KMS-11 (cell line): Measurements from ENCODE around the gene DPYSL3.

Experiments used
- H2AFZ ChIP-seq: fragments of 200-600 bp; sonication (generic); 2 replicates; pipeline ENCODE4 v1.6.1; 2016; ENCODE audit warnings: antibody characterized with exemption, mixed run types, low read depth
- H3K27ac ChIP-seq: fragments of 200-600 bp; sonication (generic); 2 replicates; pipeline ENCODE4 v1.6.1; 2016; ENCODE audit warnings: mild to moderate bottlenecking, mixed run types
- H3K27me3 ChIP-seq: fragments of 200-600 bp; sonication (generic); 2 replicates; pipeline ENCODE4 v1.6.1; 2017; ENCODE audit warnings: mild to moderate bottlenecking, low read depth, mixed run types, moderate library complexity; ENCODE audit not compliant: insufficient read depth
- H3K36me3 ChIP-seq: fragments of 200-600 bp; sonication (generic); 2 replicates; pipeline ENCODE4 v1.6.1; 2017; ENCODE audit warnings: mild to moderate bottlenecking, mixed run types; ENCODE audit not compliant: insufficient read depth
- H3K4me1 ChIP-seq: fragments of 200-600 bp; sonication (generic); 2 replicates; pipeline ENCODE4 v1.6.1; 2016; ENCODE audit warnings: mild to moderate bottlenecking, low read depth, mixed run types; ENCODE audit not compliant: poor library complexity, severe bottlenecking
- H3K4me2 ChIP-seq: fragments of 200-600 bp; sonication (generic); 2 replicates; pipeline ENCODE4 v1.7.0; 2016; ENCODE audit warnings: mild to moderate bottlenecking, mixed run types
- H3K4me3 ChIP-seq: fragments of 200-600 bp; sonication (generic); IDR thresholded peaks from 2 replicates; pipeline ENCODE4 v1.6.1; 2017; ENCODE audit warnings: low read depth, low read length, mixed read lengths; ENCODE audit not compliant: insufficient read depth
- H3K79me2 ChIP-seq: fragments of 200-600 bp; sonication (generic); 2 replicates; pipeline ENCODE4 v1.6.1; 2016; ENCODE audit warnings: low read depth, mixed run types; ENCODE audit not compliant: insufficient read depth
- H3K9ac ChIP-seq: fragments of 200-600 bp; sonication (generic); 2 replicates; pipeline ENCODE4 v1.6.1; 2016; ENCODE audit warnings: mild to moderate bottlenecking, mixed run types
- H4K20me1 ChIP-seq: fragments of 200-600 bp; sonication (generic); 2 replicates; pipeline ENCODE4 v1.6.1; 2016; ENCODE audit warnings: mild to moderate bottlenecking, mixed run types; ENCODE audit not compliant: insufficient read depth
- CTCF ChIP-seq: fragments of 200-600 bp; sonication (generic); conservative IDR thresholded peaks from 2 replicates; pipeline ENCODE4 v1.6.1; 2017; ENCODE audit warnings: low read depth, mild to moderate bottlenecking, antibody characterized with exemption, low read length, moderate library complexity, mixed read lengths

Gene DPYSL3

GRCh38 chr5:147403651-147404640, 105.9 kb downstream of the DPYSL3 start:
- Histone ChIP-seq H3K27ac (peak overlapping the region; percentile 99), H3K4me3 (no peak overlapping the region), H2AFZ (peak overlapping the region; percentile 55), H3K9ac (peak overlapping the region; percentile 76), H3K27me3 (no peaks in the 10 kb centered on the region), H3K4me2 (peak overlapping the region; percentile 60), H3K36me3 (no peaks in the 10 kb centered on the region), H4K20me1 (no peaks in the 10 kb centered on the region), H3K4me1 (peaks cover 70% of the 10 kb centered on the region), H3K79me2 (no peaks in the 10 kb centered on the region)
- TF ChIP-seq CTCF, result no peak; the same call in 1 of the 2 replicates

DNA sequence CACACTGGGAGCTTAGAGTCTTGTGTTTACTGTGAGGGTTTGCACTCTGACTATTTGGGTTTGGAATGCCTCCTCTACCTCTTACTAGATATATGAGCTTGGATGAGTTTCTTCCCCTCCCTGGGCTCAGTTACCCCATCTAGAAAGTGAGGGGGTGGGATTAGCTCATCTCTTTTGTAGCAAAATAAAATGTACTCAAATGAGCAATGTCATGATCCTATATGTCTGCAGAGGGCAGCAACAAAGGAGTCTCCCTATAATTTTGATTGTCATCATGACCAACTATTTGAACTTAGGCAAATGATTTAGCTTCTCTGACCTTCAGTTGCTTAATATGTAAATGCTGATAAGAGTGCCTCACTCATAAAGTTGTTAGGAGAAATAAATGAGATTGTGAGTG, 109.0 kb downstream of the DPYSL3 start:
- TF ChIP-seq CTCF, result no peak
- Histone ChIP-seq H3K27ac (no peak overlapping the region), H3K9ac (no peak overlapping the region), H3K79me2 (no peaks in the 10 kb centered on the region), H3K4me2 (no peak overlapping the region), H3K4me1 (peaks cover 39% of the 10 kb centered on the region), H3K27me3 (no peaks in the 10 kb centered on the region), H3K36me3 (no peaks in the 10 kb centered on the region), H2AFZ (no peak overlapping the region), H3K4me3 (no peak overlapping the region), H4K20me1 (no peaks in the 10 kb centered on the region)

GRCh38 chr5:147400126-147400809, 109.6 kb downstream of the DPYSL3 start:
- H3K4me1 ChIP-seq, result peaks cover 33% of the 10 kb centered on the region
- no peak overlapping the region for H3K9ac ChIP-seq
- H3K79me2 ChIP-seq, result no peaks in the 10 kb centered on the region
- no peak overlapping the region for H3K27ac ChIP-seq
- H3K36me3 ChIP-seq, result no peaks in the 10 kb centered on the region
- no peak for TF ChIP-seq CTCF
- no peaks in the 10 kb centered on the region for H3K27me3 ChIP-seq
- no peak overlapping the region for H3K4me3 ChIP-seq
- no peaks in the 10 kb centered on the region for H4K20me1 ChIP-seq
- H3K4me2 ChIP-seq, result no peak overlapping the region
- H2AFZ ChIP-seq, result no peak overlapping the region

DNA sequence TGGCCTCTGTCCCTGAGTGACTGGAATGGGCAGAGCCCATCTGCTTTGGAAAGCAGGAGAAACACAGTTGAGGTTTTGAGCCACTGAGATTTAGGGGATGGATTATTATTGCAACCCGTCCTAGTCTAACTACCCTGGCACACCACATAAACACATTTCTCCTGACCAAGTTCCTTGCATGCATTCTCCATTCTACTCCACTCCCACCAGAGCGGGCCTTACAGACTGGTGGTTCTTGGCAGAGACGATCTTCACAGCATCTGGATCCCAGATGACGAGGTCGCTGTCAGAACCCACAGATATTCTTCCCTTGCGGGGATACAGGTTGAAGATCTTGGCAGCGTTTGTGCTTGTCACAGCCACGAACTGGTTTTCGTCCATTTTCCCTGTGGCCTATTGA, 111.0 kb downstream of the DPYSL3 start:
- H3K9ac ChIP-seq, result no peak overlapping the region
- no peak overlapping the region for H3K4me2 ChIP-seq
- H2AFZ ChIP-seq, result no peak overlapping the region
- H3K27me3 ChIP-seq, result no peaks in the 10 kb centered on the region
- peaks cover 19% of the 10 kb centered on the region for H3K4me1 ChIP-seq
- no peak overlapping the region for H3K4me3 ChIP-seq
- no peak for TF ChIP-seq CTCF
- no peaks in the 10 kb centered on the region for H3K79me2 ChIP-seq
- H3K27ac ChIP-seq, result no peak overlapping the region
- no peaks in the 10 kb centered on the region for H4K20me1 ChIP-seq
- no peaks in the 10 kb centered on the region for H3K36me3 ChIP-seq
